ENCODE data around the gene DVL1.

- TF ChIP-seq ZNF232 (CRISPR knock-in tag; IDR thresholded peaks at IDR 0.05; ENCODE audit: borderline replicate concordance), result no peak
- no peak for TF ChIP-seq NR1H2 (CRISPR knock-in tag; IDR thresholded peaks at IDR 0.05; ENCODE audit: borderline replicate concordance, low read depth)
Observed at GRCh38 chr1:1318777-1319645, 30.2 kb downstream of the DVL1 start.

Data from HepG2 (cell line).